Spleen (tissue), 7 donors: ENCODE measurements around the gene NELFA.

Source experiments
- POLR2AphosphoS5 ChIP-seq, 3 donors: sonication (generic); formaldehyde crosslinking; IDR thresholded peaks; one replicate each; pipeline ENCODE4 v1.5.1; 2017; ENCODE audit warnings: antibody characterized with exemption in 3 of 3
- TF ChIP-seq, protein P1 (sequence below), 11 experiments: fragments of 200-600 bp in 7 of 11; fragments of 450-650 bp in 4 of 11; sonication (generic) in 4 of 11; IDR thresholded peaks in 8 of 11; conservative IDR thresholded peaks in 3 of 11; 1 replicate in 7 of 11; 2 replicates in 4 of 11; pipeline versions ENCODE4 v1.4.0 to v1.8.0; 2016 to 2021; ENCODE audit warnings: antibody characterized with exemption in 11 of 11, inconsistent platforms in 4 of 11, mild to moderate bottlenecking in 1 of 11
- donor health status: DM: no; HTN: no; CAD: no; lungs with moderate emphysema.
- donor health status: DM: no; HTN: no; CAD: no.
- donor health status: DM: no; HTN: no; CAD: no.

DNA sequence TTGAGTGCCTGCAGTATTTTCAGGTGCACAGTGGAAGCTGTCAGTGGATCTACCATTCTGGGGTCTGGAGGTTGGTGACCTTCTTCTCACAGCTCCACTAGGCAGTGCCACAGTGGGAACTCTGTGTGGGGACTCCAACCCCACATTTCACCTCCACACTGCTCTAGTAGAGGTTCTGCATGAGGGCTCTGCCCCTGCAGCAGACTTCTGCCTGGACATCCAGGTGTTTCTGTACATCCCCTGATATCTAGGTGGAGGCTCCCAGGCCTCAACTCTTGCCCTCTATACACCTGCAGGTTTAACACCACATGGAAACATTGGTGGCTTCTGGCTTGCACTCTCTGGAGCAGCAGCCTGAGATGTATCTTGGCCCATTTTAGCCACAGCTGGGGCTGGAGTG, 17.0 kb upstream of the NELFA start:
- TF ChIP-seq, protein P1, sequence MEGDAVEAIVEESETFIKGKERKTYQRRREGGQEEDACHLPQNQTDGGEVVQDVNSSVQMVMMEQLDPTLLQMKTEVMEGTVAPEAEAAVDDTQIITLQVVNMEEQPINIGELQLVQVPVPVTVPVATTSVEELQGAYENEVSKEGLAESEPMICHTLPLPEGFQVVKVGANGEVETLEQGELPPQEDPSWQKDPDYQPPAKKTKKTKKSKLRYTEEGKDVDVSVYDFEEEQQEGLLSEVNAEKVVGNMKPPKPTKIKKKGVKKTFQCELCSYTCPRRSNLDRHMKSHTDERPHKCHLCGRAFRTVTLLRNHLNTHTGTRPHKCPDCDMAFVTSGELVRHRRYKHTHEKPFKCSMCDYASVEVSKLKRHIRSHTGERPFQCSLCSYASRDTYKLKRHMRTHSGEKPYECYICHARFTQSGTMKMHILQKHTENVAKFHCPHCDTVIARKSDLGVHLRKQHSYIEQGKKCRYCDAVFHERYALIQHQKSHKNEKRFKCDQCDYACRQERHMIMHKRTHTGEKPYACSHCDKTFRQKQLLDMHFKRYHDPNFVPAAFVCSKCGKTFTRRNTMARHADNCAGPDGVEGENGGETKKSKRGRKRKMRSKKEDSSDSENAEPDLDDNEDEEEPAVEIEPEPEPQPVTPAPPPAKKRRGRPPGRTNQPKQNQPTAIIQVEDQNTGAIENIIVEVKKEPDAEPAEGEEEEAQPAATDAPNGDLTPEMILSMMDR (IDR thresholded peaks at IDR 0.05 in 8 of 11, conservative IDR thresholded peaks at IDR 0.05 in 3 of 11), result no peak
- no peak for TF ChIP-seq POLR2AphosphoS5 (IDR thresholded peaks at IDR 0.05)
